ENCODE results near the gene ADAMTSL5. TPM values are rescaled to one million over a fixed set of nuclear protein-coding genes. Genes with fewer than 3 reads are reported as not detected.

ADAMTSL5 gene
- total RNA-seq, 4 donors from 2014 or later: 0.27 to 5.1 (median 2.5) TPM

GRCh38 chr19:1523412-1524286, 10.8 kb upstream of the ADAMTSL5 start, which contains the start of gene PLK5:
Gene PLK5 (plus strand): TSS chr19:1524077. CDS start chr19:1526997, 2,920 bp downstream.
- H3K9me3 ChIP-seq: no peaks in the 10 kb centered on the region
- no peak for DNase-seq
- 47 to 50% methylated on average over 7 to 10 of the region's 92 CpGs for WGBS, 2 donors
- H3K4me1 ChIP-seq: peaks cover 0 to 7% of the 10 kb centered on the region in 2 donors
- intact Hi-C loops (cut with DNase I): loop anchor here (10.0 kb wide), 1 partner anchor 239 kb away; the partner anchor contains the start of gene EFNA2
- TF ChIP-seq POLR2A (IDR thresholded peaks at IDR 0.05) (no peak), CTCF (IDR thresholded peaks at IDR 0.05) (no peak)
- H3K27ac ChIP-seq: no peak within 1 kb of the TSS
- no peak within 1 kb of the TSS for H3K4me3 ChIP-seq (replicated peaks in 1 of 3)
- no peaks in the 10 kb centered on the region for H3K36me3 ChIP-seq
- peaks cover 7% of the 10 kb centered on the region for H3K27me3 ChIP-seq

GRCh38 chr19:1522838-1523237, 10.0 kb upstream of the ADAMTSL5 start:
- WGBS, 2 donors: 71 to 77% methylated on average over 9 to 18 of the region's 18 CpGs
- H3K27ac ChIP-seq: no peak overlapping the region
- H3K9me3 ChIP-seq: no peaks in the 10 kb centered on the region
- H3K27me3 ChIP-seq: peaks cover 7% of the 10 kb centered on the region
- TF ChIP-seq POLR2A (IDR thresholded peaks at IDR 0.05) (no peak), CTCF (IDR thresholded peaks at IDR 0.05) (no peak)
- DNase-seq: no peak
- intact Hi-C loops (cut with DNase I): loop anchor here (10.0 kb wide), 1 partner anchor 238 kb away; the partner anchor contains the start of gene EFNA2
- no peak overlapping the region for H3K4me3 ChIP-seq (replicated peaks in 1 of 3)
- peaks cover 0 to 7% of the 10 kb centered on the region in 2 donors for H3K4me1 ChIP-seq
- no peaks in the 10 kb centered on the region for H3K36me3 ChIP-seq

GRCh38 chr19:1522061-1522460, 9.2 kb upstream of the ADAMTSL5 start:
- 78 to 82% methylated on average over 10 of the region's 10 CpGs for WGBS, 2 donors
- TF ChIP-seq POLR2A (IDR thresholded peaks at IDR 0.05): no peak
- TF ChIP-seq CTCF (IDR thresholded peaks at IDR 0.05): no peak
- intact Hi-C loops (cut with DNase I): loop anchor here (10.0 kb wide), 1 partner anchor 237 kb away; the partner anchor contains the start of gene EFNA2
- no peaks in the 10 kb centered on the region for H3K36me3 ChIP-seq
- H3K27me3 ChIP-seq: peaks cover 7% of the 10 kb centered on the region
- no peak for DNase-seq
- no peaks in the 10 kb centered on the region for H3K9me3 ChIP-seq
- peaks cover 0 to 7% of the 10 kb centered on the region in 2 donors for H3K4me1 ChIP-seq
- no peak overlapping the region for H3K27ac ChIP-seq
- H3K4me3 ChIP-seq (replicated peaks in 1 of 3): no peak overlapping the region

- H3K9me3 ChIP-seq: no peaks in the 10 kb centered on the region
- WGBS, 2 donors: 64 to 67% methylated on average over 9 of the region's 14 CpGs
- H3K36me3 ChIP-seq: no peaks in the 10 kb centered on the region
- intact Hi-C loops (cut with DNase I): loop anchor here (10.0 kb wide), 1 partner anchor 237 kb away; the partner anchor contains the start of gene EFNA2
- TF ChIP-seq CTCF (IDR thresholded peaks at IDR 0.05) (no peak), POLR2A (IDR thresholded peaks at IDR 0.05) (no peak)
- no peak overlapping the region for H3K27ac ChIP-seq
- no peak overlapping the region for H3K4me3 ChIP-seq (replicated peaks in 1 of 3)
- peaks cover 7% of the 10 kb centered on the region for H3K27me3 ChIP-seq
- DNase-seq: no peak
- peaks cover 0 to 7% of the 10 kb centered on the region in 2 donors for H3K4me1 ChIP-seq
Observed at GRCh38 chr19:1521636-1522035, 8.8 kb upstream of the ADAMTSL5 start.
